HG03575 (cell line): ENCODE measurements around the gene SUPT4H1.
"Not testable (repeated sequence)": the region's sequence is repeated elsewhere in the genome, so short reads cannot be mapped to it uniquely, and the experiment has no call there.

ENCODE experiments used
- ATAC-seq: cut with Tn5 transposase; IDR thresholded peaks from one replicate; pipeline ENCODE4 v1.9.1; 2021; ENCODE audit not compliant: unreplicated experiment, insufficient number of reproducible peaks, low FRiP score; ENCODE audit errors: extremely low read depth

SUPT4H1 gene

GRCh38 chr17:58351831-58352595 is at the start of gene SUPT4H1:
Gene SUPT4H1, minus strand, starts transcription at chr17:58352201. Its CDS starts 66 bp downstream, at chr17:58352135.
- ATAC-seq, result peak; percentile 35

GRCh38 chr17:58401287-58401686 is 49.3 kb upstream of the SUPT4H1 start:
- ATAC-seq, result no peak

- no peak for ATAC-seq
Measured at GRCh38 chr17:58400826-58401225, 48.8 kb upstream of the SUPT4H1 start.

GRCh38 chr17:58399974-58400373 is 48.0 kb upstream of the SUPT4H1 start:
- no peak for ATAC-seq

GRCh38 chr17:58398574-58399266 is 46.7 kb upstream of the SUPT4H1 start:
- ATAC-seq, result no peak

- ATAC-seq, result not testable (repeated sequence)
Measured at GRCh38 chr17:58397421-58397820, 45.4 kb upstream of the SUPT4H1 start.

DNA sequence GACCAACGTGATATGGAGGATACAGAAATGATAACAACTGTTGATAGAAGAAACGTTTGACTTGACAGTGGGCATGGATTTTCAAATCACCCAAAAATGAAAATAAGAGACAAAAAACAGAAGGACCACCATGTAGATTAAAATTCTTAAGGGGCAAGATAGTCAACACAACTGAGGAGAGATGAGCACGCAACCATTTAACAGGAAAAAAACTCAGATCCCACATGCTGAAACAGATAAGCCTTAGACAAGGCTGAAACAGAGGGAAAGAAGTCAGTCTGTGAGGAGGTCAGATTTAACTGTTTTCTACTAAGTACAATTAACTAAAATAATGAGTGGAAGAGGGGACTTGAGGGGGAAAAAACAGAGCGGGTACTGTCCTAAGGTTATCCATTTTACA is 44.2 kb upstream of the SUPT4H1 start:
- no peak for ATAC-seq

GRCh38 chr17:58394534-58395223 is 42.7 kb upstream of the SUPT4H1 start:
- no peak for ATAC-seq

DNA sequence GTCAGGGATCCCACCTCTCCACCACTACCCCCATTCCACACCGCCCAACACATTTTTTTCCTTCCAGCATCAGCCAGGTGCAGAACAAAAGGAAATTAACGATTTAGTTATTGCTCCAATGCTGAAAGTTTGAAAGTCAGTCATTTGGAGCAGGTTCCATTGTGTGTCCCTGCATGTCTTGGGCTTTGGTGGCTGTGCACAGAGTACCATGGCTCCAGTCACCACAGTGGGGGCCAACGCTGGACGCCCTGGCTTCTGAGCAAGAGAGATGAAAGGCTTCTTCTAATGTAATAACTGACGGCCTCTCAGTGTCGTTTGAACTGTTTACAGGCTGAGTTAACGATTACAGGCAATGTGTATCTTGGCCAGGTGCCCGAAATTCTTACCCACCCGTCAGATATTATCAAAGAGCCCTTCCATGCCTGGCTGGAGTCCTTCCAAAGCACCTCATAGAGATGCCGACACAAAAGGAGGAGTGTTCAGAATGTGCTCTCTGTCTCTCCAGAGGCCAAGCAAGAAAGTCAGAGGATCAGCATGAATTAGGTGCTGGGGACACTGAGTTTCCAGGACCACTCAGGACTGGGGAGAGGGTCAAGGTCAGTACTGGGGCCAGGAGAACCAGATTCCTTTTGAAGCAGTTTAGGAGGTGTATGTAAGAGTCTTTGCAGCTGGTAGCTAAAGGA is 39.4 kb upstream of the SUPT4H1 start:
- no peak for ATAC-seq

GRCh38 chr17:58390884-58391283 is 38.9 kb upstream of the SUPT4H1 start:
- no peak for ATAC-seq

GRCh38 chr17:58388302-58389190 is 36.5 kb upstream of the SUPT4H1 start:
- ATAC-seq, result no peak

- ATAC-seq, result no peak
Measured at GRCh38 chr17:58387834-58388233, 35.8 kb upstream of the SUPT4H1 start.

DNA sequence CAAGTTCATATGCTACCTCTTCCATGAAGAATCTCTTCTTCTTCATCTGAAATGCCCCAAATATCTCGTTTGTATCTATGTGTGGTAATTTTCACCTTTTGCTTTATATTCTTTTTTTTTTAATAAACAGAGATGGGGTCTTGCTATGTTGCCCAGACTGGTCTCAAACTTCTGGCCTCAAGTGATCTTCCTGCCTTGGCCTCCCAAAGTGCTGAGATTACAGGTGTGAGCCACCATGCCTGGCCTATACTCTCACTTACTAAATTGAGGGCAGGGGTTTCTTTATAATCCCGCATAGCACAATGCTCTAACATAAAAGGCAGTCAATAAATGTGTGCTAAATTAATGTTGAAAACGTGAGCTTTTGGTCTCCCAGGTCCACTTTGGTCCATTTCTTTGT is 34.7 kb upstream of the SUPT4H1 start:
- no peak for ATAC-seq

DNA sequence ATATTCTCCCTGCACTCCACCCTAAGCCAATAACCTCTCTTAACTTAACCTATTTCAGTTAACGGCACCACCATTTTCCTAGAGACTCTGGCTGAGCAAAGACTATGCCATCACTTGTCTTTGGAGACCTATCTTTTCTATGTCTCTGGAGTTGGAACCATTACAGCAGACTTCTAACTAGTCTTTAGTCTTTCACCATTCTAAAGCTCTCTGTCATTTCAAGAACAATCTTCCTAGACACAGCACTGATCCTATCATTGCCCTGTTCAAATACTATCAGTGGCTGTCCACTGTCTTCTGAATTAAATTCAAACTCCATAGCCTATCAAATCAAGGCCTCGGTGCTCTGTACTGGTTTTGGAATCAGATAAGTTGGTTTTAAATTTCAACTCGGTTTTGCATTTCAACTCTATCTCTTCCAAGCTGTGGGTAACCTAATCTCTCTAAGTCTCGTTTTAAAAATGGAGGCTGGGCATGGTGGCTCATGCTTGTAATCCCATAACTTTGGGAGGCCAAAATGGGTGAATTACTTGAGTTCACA is 33.4 kb upstream of the SUPT4H1 start:
- ATAC-seq, result no peak

DNA sequence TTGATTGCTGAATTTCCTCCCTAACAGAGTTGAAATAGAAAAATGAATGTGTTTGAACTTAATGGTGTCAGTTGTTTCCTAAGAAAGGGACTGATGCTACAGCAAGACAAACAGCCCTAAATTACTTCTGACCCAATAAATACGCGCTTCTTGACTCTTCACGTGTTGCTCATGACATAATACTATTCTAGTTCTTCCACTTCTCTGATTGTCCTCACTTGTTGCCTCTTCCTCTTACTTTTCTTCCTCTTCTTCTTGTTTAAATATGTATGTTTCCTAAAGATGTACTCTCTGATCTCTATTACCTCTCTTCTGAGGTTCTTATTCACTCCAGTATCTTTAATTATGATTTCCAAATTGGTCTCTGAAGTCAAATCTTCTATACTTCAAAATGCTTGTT is 32.9 kb upstream of the SUPT4H1 start:
- no peak for ATAC-seq

GRCh38 chr17:58383892-58384462 is 32.0 kb upstream of the SUPT4H1 start:
- no peak for ATAC-seq

DNA sequence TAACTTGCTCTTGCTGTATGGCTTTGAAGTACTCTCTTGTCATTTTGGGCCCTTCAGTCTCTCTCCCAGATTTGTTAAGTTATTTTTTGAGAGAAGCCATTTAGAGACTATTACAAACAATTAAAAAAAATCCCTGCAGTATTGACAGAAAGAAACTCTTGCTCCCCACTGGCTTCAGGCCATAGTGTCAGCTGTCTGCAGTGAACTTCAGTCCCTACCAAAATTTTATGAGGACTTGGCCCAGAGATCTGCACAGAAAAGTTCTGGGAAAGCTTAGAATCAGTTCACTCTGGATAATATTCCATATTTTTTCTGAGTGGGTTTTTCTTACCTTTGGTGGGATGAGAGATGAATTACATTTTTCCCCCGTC is 30.9 kb upstream of the SUPT4H1 start:
- no peak for ATAC-seq
